HEK293 (cell line): ENCODE results near the gene TGFB2.
A peak's percentile ranks its signal among the peaks of the same experiment; 100 is the strongest.

Source experiments
- CTCF ChIA-PET: fragments of 350-600 bp; formaldehyde crosslinking; extraction: SDS; loops from one replicate; lab custom pipeline; 2021; ENCODE audit warnings: antibody characterized with exemption; lab: Yijun Ruan, JAX
- POLR2A ChIA-PET: fragments of 300-600 bp; formaldehyde crosslinking; extraction: SDS; loops from one replicate; lab custom pipeline; 2020; ENCODE audit warnings: antibody characterized with exemption, inconsistent platforms; lab: Yijun Ruan, JAX
- H3K27ac ChIP-seq: fragments of 200-500 bp; sonication (Bioruptor generic); 2 replicates; pipeline ENCODE4 v1.5.1; 2014; ENCODE audit warnings: low read depth, low read length, control low read depth, inconsistent platforms; ENCODE audit errors: extremely low read depth
- H3K36me3 ChIP-seq, 2 experiments: fragments of 200-500 bp in 1 of 2; sonication (Bioruptor generic) in 1 of 2; 1 replicate in 1 of 2; 2 replicates in 1 of 2; pipeline ENCODE4 v1.5.1; 2014 to 2017; ENCODE audit warnings: inconsistent platforms in 2 of 2, low read length in 2 of 2; ENCODE audit not compliant: control insufficient read depth in 2 of 2, insufficient read depth in 1 of 2
- H3K4me1 ChIP-seq: fragments of 200-500 bp; sonication (Bioruptor generic); 2 replicates; pipeline ENCODE4 v1.5.1; 2014; ENCODE audit warnings: mild to moderate bottlenecking, low read length, inconsistent platforms; ENCODE audit not compliant: control insufficient read depth, insufficient read depth
- H3K4me3 ChIP-seq: 2 replicates; pipeline ENCODE4 v1.5.1; 2011; ENCODE audit warnings: low read depth, mild to moderate bottlenecking, control low read depth, low read length, moderate library complexity
- H3K9me3 ChIP-seq: fragments of 200-500 bp; sonication (Bioruptor generic); 2 replicates; pipeline ENCODE4 v1.5.1; 2014; ENCODE audit warnings: low read depth, low read length, inconsistent platforms; ENCODE audit not compliant: control insufficient read depth, insufficient read depth
- BCL11A ChIP-seq: fragments of 450-650 bp; formaldehyde crosslinking; IDR thresholded peaks from 2 replicates; pipeline ENCODE4 v1.5.1; 2016; ENCODE audit warnings: low read depth, missing biosample characterization, missing genetic modification characterization
- EGR2 ChIP-seq: fragments of 450-650 bp; formaldehyde crosslinking; IDR thresholded peaks from 2 replicates; pipeline ENCODE4 v1.5.1; 2016; ENCODE audit warnings: low read depth, missing biosample characterization, missing genetic modification characterization
- FEZF1 ChIP-seq: fragments of 450-650 bp; formaldehyde crosslinking; IDR thresholded peaks from 2 replicates; pipeline ENCODE4 v1.5.1; 2016; ENCODE audit warnings: missing biosample characterization, missing genetic modification characterization
- GLI2 ChIP-seq: fragments of 450-650 bp; formaldehyde crosslinking; IDR thresholded peaks from 2 replicates; pipeline ENCODE4; 2017; ENCODE audit warnings: missing biosample characterization, missing genetic modification characterization, low read depth, borderline replicate concordance
- KLF10 ChIP-seq: fragments of 450-650 bp; IDR thresholded peaks from 2 replicates; pipeline ENCODE4 v1.5.1; 2018; ENCODE audit warnings: missing biosample characterization, mild to moderate bottlenecking, missing genetic modification characterization
- OSR2 ChIP-seq: fragments of 450-650 bp; formaldehyde crosslinking; IDR thresholded peaks from 2 replicates; pipeline ENCODE4 v1.5.1; 2016; ENCODE audit warnings: missing biosample characterization, missing genetic modification characterization
- SETDB1 ChIP-seq: IDR thresholded peaks from one replicate; pipeline ENCODE4 v1.6.1; 2017; ENCODE audit warnings: mild to moderate bottlenecking, low read length, moderate library complexity, mixed read lengths; ENCODE audit not compliant: insufficient read length
- SP7 ChIP-seq: fragments of 450-650 bp; formaldehyde crosslinking; IDR thresholded peaks from 2 replicates; pipeline ENCODE4 v1.5.1; 2016; ENCODE audit warnings: missing biosample characterization, missing genetic modification characterization
- ZBTB7A ChIP-seq: fragments of 450-650 bp; formaldehyde crosslinking; IDR thresholded peaks from 2 replicates; pipeline ENCODE4 v1.5.1; 2016; ENCODE audit warnings: low read depth, missing biosample characterization, missing genetic modification characterization
- ZBTB8A ChIP-seq: fragments of 450-650 bp; formaldehyde crosslinking; IDR thresholded peaks from 2 replicates; pipeline ENCODE4 v1.5.1; 2016; ENCODE audit warnings: missing biosample characterization, missing genetic modification characterization
- ZNF10 ChIP-seq: fragments of 450-650 bp; formaldehyde crosslinking; IDR thresholded peaks from 2 replicates; pipeline ENCODE4 v1.5.1; 2017; ENCODE audit warnings: missing biosample characterization, missing genetic modification characterization
- ZNF202 ChIP-seq: fragments of 450-650 bp; formaldehyde crosslinking; IDR thresholded peaks from 2 replicates; pipeline ENCODE4 v1.5.1; 2016; ENCODE audit warnings: missing biosample characterization, missing genetic modification characterization, borderline replicate concordance
- ZNF214 ChIP-seq: fragments of 450-650 bp; formaldehyde crosslinking; IDR thresholded peaks from 2 replicates; pipeline ENCODE4 v1.5.1; 2017; ENCODE audit warnings: missing biosample characterization, mild to moderate bottlenecking, missing genetic modification characterization, borderline replicate concordance
- ZNF248 ChIP-seq: fragments of 450-650 bp; formaldehyde crosslinking; IDR thresholded peaks from 2 replicates; pipeline ENCODE4 v1.5.1; 2017; ENCODE audit warnings: missing biosample characterization, missing genetic modification characterization
- ZNF266 ChIP-seq: fragments of 450-650 bp; formaldehyde crosslinking; IDR thresholded peaks from 2 replicates; pipeline ENCODE4 v1.5.1; 2016; ENCODE audit warnings: missing biosample characterization, missing genetic modification characterization, low read depth
- ZNF416 ChIP-seq: fragments of 450-650 bp; formaldehyde crosslinking; IDR thresholded peaks from 2 replicates; pipeline ENCODE4 v1.5.1; 2016; ENCODE audit warnings: missing biosample characterization, missing genetic modification characterization
- ZNF544 ChIP-seq: fragments of 450-650 bp; formaldehyde crosslinking; IDR thresholded peaks from 2 replicates; pipeline ENCODE4 v1.5.0; 2017; ENCODE audit warnings: missing biosample characterization, missing genetic modification characterization
- ZNF596 ChIP-seq: fragments of 450-650 bp; IDR thresholded peaks from 2 replicates; pipeline ENCODE4 v1.5.0; 2018; ENCODE audit warnings: missing biosample characterization, mild to moderate bottlenecking, missing genetic modification characterization, moderate library complexity
- ZNF768 ChIP-seq: fragments of 450-650 bp; formaldehyde crosslinking; IDR thresholded peaks from 2 replicates; pipeline ENCODE4 v1.5.1; 2018; ENCODE audit warnings: missing biosample characterization, mild to moderate bottlenecking, missing genetic modification characterization
- ZNF777 ChIP-seq: fragments of 450-650 bp; formaldehyde crosslinking; IDR thresholded peaks from 2 replicates; pipeline ENCODE4 v1.5.1; 2017; ENCODE audit warnings: missing biosample characterization, missing genetic modification characterization, borderline replicate concordance
- ZNF837 ChIP-seq: fragments of 450-650 bp; formaldehyde crosslinking; IDR thresholded peaks from 2 replicates; pipeline ENCODE4 v1.5.1; 2016; ENCODE audit warnings: missing biosample characterization, missing genetic modification characterization
- ZSCAN30 ChIP-seq: fragments of 450-650 bp; IDR thresholded peaks from 2 replicates; pipeline ENCODE4 v1.5.1; 2018; ENCODE audit warnings: missing biosample characterization, mild to moderate bottlenecking, missing genetic modification characterization, moderate library complexity
- TF ChIP-seq, protein P1 (sequence below): fragments of 450-650 bp; formaldehyde crosslinking; IDR thresholded peaks from 2 replicates; pipeline ENCODE4 v1.5.1; 2016; ENCODE audit warnings: missing biosample characterization, missing genetic modification characterization
- TF ChIP-seq, protein P2 (sequence below): fragments of 450-650 bp; formaldehyde crosslinking; IDR thresholded peaks from 2 replicates; pipeline ENCODE4 v1.5.1; 2017; ENCODE audit warnings: missing biosample characterization, mild to moderate bottlenecking, missing genetic modification characterization, moderate library complexity
- TF ChIP-seq, protein P3 (sequence below): fragments of 450-650 bp; formaldehyde crosslinking; IDR thresholded peaks from 2 replicates; pipeline ENCODE4 v1.5.1; 2016; ENCODE audit warnings: missing biosample characterization, missing genetic modification characterization
- TF ChIP-seq, protein P4 (sequence below): IDR thresholded peaks from 2 replicates; pipeline ENCODE4 v1.6.1; 2011; ENCODE audit warnings: mild to moderate bottlenecking, low read depth, low read length, borderline replicate concordance
- TF ChIP-seq, protein P5 (sequence below): fragments of 450-650 bp; formaldehyde crosslinking; IDR thresholded peaks from 2 replicates; pipeline ENCODE4 v1.5.1; 2016; ENCODE audit warnings: missing biosample characterization, missing genetic modification characterization
- TF ChIP-seq, protein P6 (sequence below): fragments of 450-650 bp; formaldehyde crosslinking; IDR thresholded peaks from 2 replicates; pipeline ENCODE4 v1.5.1; 2017; ENCODE audit warnings: missing biosample characterization, missing genetic modification characterization
- TF ChIP-seq, protein P7 (sequence below): fragments of 450-650 bp; formaldehyde crosslinking; IDR thresholded peaks from 2 replicates; pipeline ENCODE4 v1.5.1; 2017; ENCODE audit warnings: missing biosample characterization, missing genetic modification characterization

TGFB2 gene

DNA sequence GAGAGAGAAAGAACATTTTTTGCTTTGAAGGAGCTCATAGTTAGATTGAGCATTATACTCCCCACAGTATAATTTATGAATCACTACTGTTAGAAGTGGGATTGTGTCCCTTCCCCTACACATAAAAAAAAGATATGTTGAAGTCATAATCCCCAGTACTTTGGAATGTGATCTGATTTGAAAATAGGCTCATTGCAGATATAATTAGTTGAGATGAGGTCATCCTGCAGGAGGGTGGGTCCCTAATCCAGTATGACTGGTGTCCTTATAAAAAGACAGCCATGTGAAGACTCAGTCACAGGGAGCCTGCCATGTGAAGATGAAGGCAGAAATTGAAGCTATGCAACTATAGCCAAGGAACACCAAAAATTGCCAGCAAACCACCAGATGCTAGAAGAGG, 76.4 kb downstream of the TGFB2 start (continued):
- TF ChIP-seq ZNF544 (tag by site-specific recombination) (no peak), ZNF202 (tag by site-specific recombination) (no peak), ZNF837 (no peak), ZNF10 (tag by site-specific recombination) (no peak), SP7 (peak; percentile 59), ZNF214 (tag by site-specific recombination) (no peak), BCL11A (tag by site-specific recombination) (no peak), SETDB1 (no peak), ZNF248 (no peak), ZNF596 (tag by site-specific recombination) (no peak), GLI2 (tag by site-specific recombination) (no peak), KLF10 (0 out of 2 replicates have a peak, but pooled peaks have one; percentile 23), ZBTB7A (tag by site-specific recombination) (no peak), FEZF1 (no peak)
- TF ChIP-seq, protein P1, sequence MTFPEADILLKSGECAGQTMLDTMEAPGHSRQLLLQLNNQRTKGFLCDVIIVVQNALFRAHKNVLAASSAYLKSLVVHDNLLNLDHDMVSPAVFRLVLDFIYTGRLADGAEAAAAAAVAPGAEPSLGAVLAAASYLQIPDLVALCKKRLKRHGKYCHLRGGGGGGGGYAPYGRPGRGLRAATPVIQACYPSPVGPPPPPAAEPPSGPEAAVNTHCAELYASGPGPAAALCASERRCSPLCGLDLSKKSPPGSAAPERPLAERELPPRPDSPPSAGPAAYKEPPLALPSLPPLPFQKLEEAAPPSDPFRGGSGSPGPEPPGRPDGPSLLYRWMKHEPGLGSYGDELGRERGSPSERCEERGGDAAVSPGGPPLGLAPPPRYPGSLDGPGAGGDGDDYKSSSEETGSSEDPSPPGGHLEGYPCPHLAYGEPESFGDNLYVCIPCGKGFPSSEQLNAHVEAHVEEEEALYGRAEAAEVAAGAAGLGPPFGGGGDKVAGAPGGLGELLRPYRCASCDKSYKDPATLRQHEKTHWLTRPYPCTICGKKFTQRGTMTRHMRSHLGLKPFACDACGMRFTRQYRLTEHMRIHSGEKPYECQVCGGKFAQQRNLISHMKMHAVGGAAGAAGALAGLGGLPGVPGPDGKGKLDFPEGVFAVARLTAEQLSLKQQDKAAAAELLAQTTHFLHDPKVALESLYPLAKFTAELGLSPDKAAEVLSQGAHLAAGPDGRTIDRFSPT (tag by site-specific recombination) = 0 out of 2 replicates have a peak, but pooled peaks have one; percentile 50
- TF ChIP-seq, protein P2, sequence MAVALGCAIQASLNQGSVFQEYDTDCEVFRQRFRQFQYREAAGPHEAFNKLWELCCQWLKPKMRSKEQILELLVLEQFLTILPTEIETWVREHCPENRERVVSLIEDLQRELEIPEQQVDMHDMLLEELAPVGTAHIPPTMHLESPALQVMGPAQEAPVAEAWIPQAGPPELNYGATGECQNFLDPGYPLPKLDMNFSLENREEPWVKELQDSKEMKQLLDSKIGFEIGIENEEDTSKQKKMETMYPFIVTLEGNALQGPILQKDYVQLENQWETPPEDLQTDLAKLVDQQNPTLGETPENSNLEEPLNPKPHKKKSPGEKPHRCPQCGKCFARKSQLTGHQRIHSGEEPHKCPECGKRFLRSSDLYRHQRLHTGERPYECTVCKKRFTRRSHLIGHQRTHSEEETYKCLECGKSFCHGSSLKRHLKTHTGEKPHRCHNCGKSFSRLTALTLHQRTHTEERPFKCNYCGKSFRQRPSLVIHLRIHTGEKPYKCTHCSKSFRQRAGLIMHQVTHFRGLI (tag by site-specific recombination) = no peak
- TF ChIP-seq, protein P3, sequence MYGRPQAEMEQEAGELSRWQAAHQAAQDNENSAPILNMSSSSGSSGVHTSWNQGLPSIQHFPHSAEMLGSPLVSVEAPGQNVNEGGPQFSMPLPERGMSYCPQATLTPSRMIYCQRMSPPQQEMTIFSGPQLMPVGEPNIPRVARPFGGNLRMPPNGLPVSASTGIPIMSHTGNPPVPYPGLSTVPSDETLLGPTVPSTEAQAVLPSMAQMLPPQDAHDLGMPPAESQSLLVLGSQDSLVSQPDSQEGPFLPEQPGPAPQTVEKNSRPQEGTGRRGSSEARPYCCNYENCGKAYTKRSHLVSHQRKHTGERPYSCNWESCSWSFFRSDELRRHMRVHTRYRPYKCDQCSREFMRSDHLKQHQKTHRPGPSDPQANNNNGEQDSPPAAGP (tag by site-specific recombination) = 0 out of 2 replicates have a peak, but pooled peaks have one; percentile 57
- TF ChIP-seq, protein P4, sequence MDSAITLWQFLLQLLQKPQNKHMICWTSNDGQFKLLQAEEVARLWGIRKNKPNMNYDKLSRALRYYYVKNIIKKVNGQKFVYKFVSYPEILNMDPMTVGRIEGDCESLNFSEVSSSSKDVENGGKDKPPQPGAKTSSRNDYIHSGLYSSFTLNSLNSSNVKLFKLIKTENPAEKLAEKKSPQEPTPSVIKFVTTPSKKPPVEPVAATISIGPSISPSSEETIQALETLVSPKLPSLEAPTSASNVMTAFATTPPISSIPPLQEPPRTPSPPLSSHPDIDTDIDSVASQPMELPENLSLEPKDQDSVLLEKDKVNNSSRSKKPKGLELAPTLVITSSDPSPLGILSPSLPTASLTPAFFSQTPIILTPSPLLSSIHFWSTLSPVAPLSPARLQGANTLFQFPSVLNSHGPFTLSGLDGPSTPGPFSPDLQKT = no peak
- TF ChIP-seq, protein P5, sequence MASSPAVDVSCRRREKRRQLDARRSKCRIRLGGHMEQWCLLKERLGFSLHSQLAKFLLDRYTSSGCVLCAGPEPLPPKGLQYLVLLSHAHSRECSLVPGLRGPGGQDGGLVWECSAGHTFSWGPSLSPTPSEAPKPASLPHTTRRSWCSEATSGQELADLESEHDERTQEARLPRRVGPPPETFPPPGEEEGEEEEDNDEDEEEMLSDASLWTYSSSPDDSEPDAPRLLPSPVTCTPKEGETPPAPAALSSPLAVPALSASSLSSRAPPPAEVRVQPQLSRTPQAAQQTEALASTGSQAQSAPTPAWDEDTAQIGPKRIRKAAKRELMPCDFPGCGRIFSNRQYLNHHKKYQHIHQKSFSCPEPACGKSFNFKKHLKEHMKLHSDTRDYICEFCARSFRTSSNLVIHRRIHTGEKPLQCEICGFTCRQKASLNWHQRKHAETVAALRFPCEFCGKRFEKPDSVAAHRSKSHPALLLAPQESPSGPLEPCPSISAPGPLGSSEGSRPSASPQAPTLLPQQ = peak; percentile 84
- TF ChIP-seq, protein P6, sequence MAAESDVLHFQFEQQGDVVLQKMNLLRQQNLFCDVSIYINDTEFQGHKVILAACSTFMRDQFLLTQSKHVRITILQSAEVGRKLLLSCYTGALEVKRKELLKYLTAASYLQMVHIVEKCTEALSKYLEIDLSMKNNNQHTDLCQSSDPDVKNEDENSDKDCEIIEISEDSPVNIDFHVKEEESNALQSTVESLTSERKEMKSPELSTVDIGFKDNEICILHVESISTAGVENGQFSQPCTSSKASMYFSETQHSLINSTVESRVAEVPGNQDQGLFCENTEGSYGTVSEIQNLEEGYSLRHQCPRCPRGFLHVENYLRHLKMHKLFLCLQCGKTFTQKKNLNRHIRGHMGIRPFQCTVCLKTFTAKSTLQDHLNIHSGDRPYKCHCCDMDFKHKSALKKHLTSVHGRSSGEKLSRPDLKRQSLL (tag by site-specific recombination) = no peak

DNA sequence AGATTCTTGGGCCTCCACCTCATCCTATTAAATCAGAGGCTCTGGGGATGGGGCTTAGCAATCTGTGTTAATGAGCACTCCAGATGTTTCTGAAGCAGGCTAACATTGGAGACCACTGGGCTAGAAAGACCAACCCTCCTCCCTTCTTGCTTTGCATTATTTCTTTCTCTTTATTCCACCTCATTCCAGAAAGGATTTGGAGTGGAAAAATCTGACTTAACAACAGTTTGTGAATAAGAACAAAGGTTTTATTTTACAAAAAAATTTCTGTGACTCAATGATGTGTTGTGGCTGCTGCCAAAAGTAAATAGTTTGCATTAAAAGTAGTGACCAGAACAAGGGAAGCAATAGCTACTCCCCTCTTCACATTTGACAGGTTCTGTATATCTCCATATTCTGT, 79.4 kb downstream of the TGFB2 start:
- CTCF ChIA-PET = no interaction called here
- Histone ChIP-seq H3K4me3 (no peak overlapping the region), H3K27ac (no peak overlapping the region), H3K4me1 (no peaks in the 10 kb centered on the region), H3K36me3 (no peaks in the 10 kb centered on the region), H3K9me3 (no peaks in the 10 kb centered on the region)
- POLR2A ChIA-PET = no interaction called here
- TF ChIP-seq ZNF266 (tag by site-specific recombination) (no peak), OSR2 (no peak), ZNF768 (tag by site-specific recombination) (no peak), ZSCAN30 (tag by site-specific recombination) (no peak), ZBTB8A (tag by site-specific recombination) (no peak), ZNF777 (no peak), EGR2 (tag by site-specific recombination) (no peak), ZNF416 (tag by site-specific recombination) (no peak), KLF10 (no peak)
- TF ChIP-seq, protein P7, sequence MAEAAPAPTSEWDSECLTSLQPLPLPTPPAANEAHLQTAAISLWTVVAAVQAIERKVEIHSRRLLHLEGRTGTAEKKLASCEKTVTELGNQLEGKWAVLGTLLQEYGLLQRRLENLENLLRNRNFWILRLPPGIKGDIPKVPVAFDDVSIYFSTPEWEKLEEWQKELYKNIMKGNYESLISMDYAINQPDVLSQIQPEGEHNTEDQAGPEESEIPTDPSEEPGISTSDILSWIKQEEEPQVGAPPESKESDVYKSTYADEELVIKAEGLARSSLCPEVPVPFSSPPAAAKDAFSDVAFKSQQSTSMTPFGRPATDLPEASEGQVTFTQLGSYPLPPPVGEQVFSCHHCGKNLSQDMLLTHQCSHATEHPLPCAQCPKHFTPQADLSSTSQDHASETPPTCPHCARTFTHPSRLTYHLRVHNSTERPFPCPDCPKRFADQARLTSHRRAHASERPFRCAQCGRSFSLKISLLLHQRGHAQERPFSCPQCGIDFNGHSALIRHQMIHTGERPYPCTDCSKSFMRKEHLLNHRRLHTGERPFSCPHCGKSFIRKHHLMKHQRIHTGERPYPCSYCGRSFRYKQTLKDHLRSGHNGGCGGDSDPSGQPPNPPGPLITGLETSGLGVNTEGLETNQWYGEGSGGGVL (tag by site-specific recombination) = no peak
